GM23338 (cell line): Measurements from ENCODE around the gene GAS2. TPM values are rescaled to one million over a fixed set of nuclear protein-coding genes. Genes with fewer than 3 reads are reported as not detected.

Experiments used
- ATAC-seq: fragments of 200-7000 bp; cut with Tn5 transposase; 3 replicates; pipeline ENCODE4 v1.9.1; 2020
- DNase-seq: peaks from one replicate; pipeline ENCODE4 v3.0.0-alpha.2; 2015; ENCODE audit warnings: low spot score
- H2AFZ ChIP-seq: fragments of 200-600 bp; sonication (generic); 2 replicates; pipeline ENCODE4 v1.8.0; 2016; ENCODE audit warnings: antibody characterized with exemption, mild to moderate bottlenecking, moderate library complexity
- H3F3A ChIP-seq: fragments of 200-600 bp; sonication (generic); replicated peaks from 2 replicates; pipeline ENCODE4 v1.8.0; 2017; ENCODE audit warnings: antibody characterized with exemption, mixed run types, low read depth
- H3K27ac ChIP-seq: fragments of 200-600 bp; sonication (generic); 2 replicates; pipeline ENCODE4 v1.6.1; 2016; ENCODE audit warnings: low read depth
- H3K27me3 ChIP-seq: fragments of 200-600 bp; sonication (generic); 2 replicates; pipeline ENCODE4 v1.8.0; 2016; ENCODE audit warnings: mild to moderate bottlenecking, mixed run types, moderate library complexity; ENCODE audit not compliant: insufficient read depth
- H3K36me3 ChIP-seq: fragments of 200-600 bp; sonication (generic); 2 replicates; pipeline ENCODE4 v1.8.0; 2016; ENCODE audit warnings: mild to moderate bottlenecking; ENCODE audit not compliant: insufficient read depth
- H3K4me1 ChIP-seq: fragments of 200-600 bp; sonication (generic); 2 replicates; pipeline ENCODE4 v1.8.0; 2016; ENCODE audit warnings: mild to moderate bottlenecking, moderate library complexity; ENCODE audit not compliant: insufficient read depth
- H3K4me2 ChIP-seq: fragments of 200-600 bp; sonication (generic); 2 replicates; pipeline ENCODE4 v1.7.1; 2017; ENCODE audit warnings: mixed run types
- H3K4me3 ChIP-seq: fragments of 200-600 bp; sonication (generic); 2 replicates; pipeline ENCODE4 v1.6.1; 2016; ENCODE audit warnings: mixed run types
- H3K79me2 ChIP-seq: fragments of 200-600 bp; sonication (generic); replicated peaks from 2 replicates; pipeline ENCODE4 v1.8.0; 2017; ENCODE audit warnings: mild to moderate bottlenecking; ENCODE audit not compliant: insufficient read depth
- H3K9me2 ChIP-seq: fragments of 200-600 bp; sonication (generic); 2 replicates; pipeline ENCODE4 v1.8.0; 2017; ENCODE audit not compliant: insufficient read depth
- H4K20me1 ChIP-seq: fragments of 200-600 bp; sonication (generic); replicated peaks from 2 replicates; pipeline ENCODE4 v1.8.0; 2017; ENCODE audit warnings: mild to moderate bottlenecking; ENCODE audit not compliant: insufficient read depth
- H3K27ac Mint-ChIP-seq: 2 replicates; pipeline ENCODE4 v1.8.0; 2020; ENCODE audit warnings: inconsistent platforms, mild to moderate bottlenecking, moderate library complexity, mixed read lengths
- H3K27me3 Mint-ChIP-seq: 3 replicates; pipeline ENCODE4 v1.8.0; 2022; ENCODE audit warnings: low read depth, mild to moderate bottlenecking, moderate library complexity, mixed read lengths, inconsistent platforms; ENCODE audit not compliant: insufficient read depth, poor library complexity
- H3K36me3 Mint-ChIP-seq: 3 replicates; pipeline ENCODE4 v1.8.0; 2021; ENCODE audit warnings: low read depth, mild to moderate bottlenecking, inconsistent platforms, moderate library complexity, mixed read lengths
- H3K4me1 Mint-ChIP-seq: 3 replicates; pipeline ENCODE4 v1.8.0; 2020; ENCODE audit warnings: mild to moderate bottlenecking, inconsistent platforms, mixed read lengths
- H3K4me3 Mint-ChIP-seq: 3 replicates; pipeline ENCODE4 v1.8.0; 2021; ENCODE audit warnings: moderate library complexity, mild to moderate bottlenecking, inconsistent platforms, mixed read lengths
- H3K9me3 Mint-ChIP-seq: 3 replicates; pipeline ENCODE4 v1.8.0; 2020; ENCODE audit warnings: moderate library complexity, mild to moderate bottlenecking, inconsistent platforms, mixed read lengths
- CREB1 ChIP-seq: fragments of 250-450 bp; sonication (Bioruptor Pico); IDR thresholded peaks from 2 replicates; pipeline ENCODE4 v1.5.0; 2020; ENCODE audit warnings: low read depth, mild to moderate bottlenecking, moderate library complexity
- EZH2 ChIP-seq: fragments of 200-600 bp; sonication (generic); IDR thresholded peaks from one replicate; pipeline ENCODE4 v1.8.0; 2017; ENCODE audit warnings: antibody characterized with exemption, mild to moderate bottlenecking, low read depth; ENCODE audit not compliant: unreplicated experiment
- EZH2phosphoT487 ChIP-seq: fragments of 200-600 bp; sonication (generic); IDR thresholded peaks from one replicate; pipeline ENCODE4 v1.8.1; 2018; ENCODE audit warnings: antibody characterized with exemption; ENCODE audit not compliant: unreplicated experiment
- JUNB ChIP-seq: IDR thresholded peaks from one replicate; pipeline ENCODE4 v1.6.1; 2016; ENCODE audit warnings: antibody characterized with exemption; ENCODE audit not compliant: unreplicated experiment
- NANOG ChIP-seq: IDR thresholded peaks from 2 replicates; pipeline ENCODE4 v1.6.1; 2016; ENCODE audit warnings: antibody characterized with exemption, borderline replicate concordance
- POLR2AphosphoS5 ChIP-seq: IDR thresholded peaks from 2 replicates; pipeline ENCODE4 v1.6.1; 2016; ENCODE audit warnings: antibody characterized with exemption, low read depth
- STAT1 ChIP-seq: IDR thresholded peaks from one replicate; pipeline ENCODE4 v1.6.1; 2016; ENCODE audit warnings: antibody characterized with exemption; ENCODE audit not compliant: unreplicated experiment
- ZNF114 ChIP-seq: fragments of 250-450 bp; sonication (Bioruptor Pico); IDR thresholded peaks from 2 replicates; pipeline ENCODE4 v1.5.0; 2020; ENCODE audit warnings: mild to moderate bottlenecking, moderate library complexity
- ZNF331 ChIP-seq: fragments of 250-450 bp; sonication (Bioruptor Pico); IDR thresholded peaks from 2 replicates; pipeline ENCODE4 v1.5.0; 2020; ENCODE audit warnings: low read depth, mild to moderate bottlenecking, moderate library complexity
- polyA plus RNA-seq: library from polyadenylated mRNA; unstranded; fragments of >200 nt; fragmentation: Nextera tagmentation; extraction: Ambion mirVana; gene quantifications from 2 replicates; pipeline ENCODE4 v1.2.1, GENCODE V29; 2016
- total RNA-seq: library from RNA; depleted of rRNA; stranded (reverse); fragments of >200 nt; shearing (Covaris generic); gene quantifications from 2 replicates; pipeline ENCODE4 v1.2.3, GENCODE V29; 2014
- TF ChIP-seq, protein P1 (sequence below), 2 experiments: fragments of 200-600 bp in 1 of 2; sonication (generic) in 1 of 2; conservative IDR thresholded peaks; 2 replicates each; pipeline versions ENCODE4 v1.5.1 to v1.6.1; 2016 to 2017; ENCODE audit warnings: antibody characterized with exemption in 2 of 2, low read depth in 2 of 2, mild to moderate bottlenecking in 2 of 2, moderate library complexity in 1 of 2
- TF ChIP-seq, protein P2 (sequence below): IDR thresholded peaks from one replicate; pipeline ENCODE4 v1.6.1; 2018; ENCODE audit warnings: antibody characterized with exemption; ENCODE audit not compliant: unreplicated experiment
- TF ChIP-seq, protein P3 (sequence below): IDR thresholded peaks from 2 replicates; pipeline ENCODE4 v1.6.1; 2016; ENCODE audit warnings: antibody characterized with exemption
- TF ChIP-seq, protein P4 (sequence below): fragments of 250-450 bp; sonication (Bioruptor Pico); IDR thresholded peaks from 2 replicates; pipeline ENCODE4 v1.5.0; 2020; ENCODE audit warnings: mild to moderate bottlenecking, moderate library complexity

GAS2 gene
- total and polyA plus RNA-seq, 2 experiments from 2014 or later, result 2.6 to 6.7 TPM

DNA sequence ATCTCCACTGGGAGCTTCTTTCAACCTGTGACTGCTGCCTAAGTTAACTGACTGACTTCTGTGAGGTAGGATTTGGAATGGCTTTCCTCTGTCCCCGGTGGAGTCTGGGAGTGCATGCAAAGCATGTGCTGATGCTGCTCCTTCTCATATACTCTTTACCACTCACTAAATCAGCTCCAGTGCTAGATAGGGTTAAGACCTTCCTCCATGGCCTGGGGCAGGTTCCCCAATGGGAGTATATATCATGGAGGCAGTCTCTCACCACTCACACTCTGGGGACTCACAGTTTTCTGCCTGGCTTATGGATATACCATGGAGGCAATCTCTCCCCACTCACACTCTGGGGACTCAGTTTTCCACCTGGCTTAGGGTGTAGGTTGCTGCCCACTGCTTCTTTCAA lies 30.7 kb upstream of the GAS2 start:
- Mint-ChIP-seq H3K4me1 (peaks cover 38% of the 10 kb centered on the region), H3K27me3 (peaks cover 5% of the 10 kb centered on the region), H3K27ac (no peak overlapping the region), H3K36me3 (no peaks in the 10 kb centered on the region), H3K4me3 (no peak overlapping the region), H3K9me3 (no peaks in the 10 kb centered on the region)
- no peak overlapping the region for H3K4me3 ChIP-seq
- H3K4me1 ChIP-seq, result peaks cover 21% of the 10 kb centered on the region
- TF ChIP-seq, protein P1, sequence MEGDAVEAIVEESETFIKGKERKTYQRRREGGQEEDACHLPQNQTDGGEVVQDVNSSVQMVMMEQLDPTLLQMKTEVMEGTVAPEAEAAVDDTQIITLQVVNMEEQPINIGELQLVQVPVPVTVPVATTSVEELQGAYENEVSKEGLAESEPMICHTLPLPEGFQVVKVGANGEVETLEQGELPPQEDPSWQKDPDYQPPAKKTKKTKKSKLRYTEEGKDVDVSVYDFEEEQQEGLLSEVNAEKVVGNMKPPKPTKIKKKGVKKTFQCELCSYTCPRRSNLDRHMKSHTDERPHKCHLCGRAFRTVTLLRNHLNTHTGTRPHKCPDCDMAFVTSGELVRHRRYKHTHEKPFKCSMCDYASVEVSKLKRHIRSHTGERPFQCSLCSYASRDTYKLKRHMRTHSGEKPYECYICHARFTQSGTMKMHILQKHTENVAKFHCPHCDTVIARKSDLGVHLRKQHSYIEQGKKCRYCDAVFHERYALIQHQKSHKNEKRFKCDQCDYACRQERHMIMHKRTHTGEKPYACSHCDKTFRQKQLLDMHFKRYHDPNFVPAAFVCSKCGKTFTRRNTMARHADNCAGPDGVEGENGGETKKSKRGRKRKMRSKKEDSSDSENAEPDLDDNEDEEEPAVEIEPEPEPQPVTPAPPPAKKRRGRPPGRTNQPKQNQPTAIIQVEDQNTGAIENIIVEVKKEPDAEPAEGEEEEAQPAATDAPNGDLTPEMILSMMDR (conservative IDR thresholded peaks at IDR 0.05; ENCODE audit: low read depth in 2 of 2), result no peak
- TF ChIP-seq JUNB (no peak), CREB1 (no peak), NANOG (no peak), ZNF331 (CRISPR knock-in tag) (no peak), ZNF114 (CRISPR knock-in tag) (no peak), POLR2AphosphoS5 (no peak), EZH2 (no peak), EZH2phosphoT487 (no peak), STAT1 (no peak)
- TF ChIP-seq, protein P2, sequence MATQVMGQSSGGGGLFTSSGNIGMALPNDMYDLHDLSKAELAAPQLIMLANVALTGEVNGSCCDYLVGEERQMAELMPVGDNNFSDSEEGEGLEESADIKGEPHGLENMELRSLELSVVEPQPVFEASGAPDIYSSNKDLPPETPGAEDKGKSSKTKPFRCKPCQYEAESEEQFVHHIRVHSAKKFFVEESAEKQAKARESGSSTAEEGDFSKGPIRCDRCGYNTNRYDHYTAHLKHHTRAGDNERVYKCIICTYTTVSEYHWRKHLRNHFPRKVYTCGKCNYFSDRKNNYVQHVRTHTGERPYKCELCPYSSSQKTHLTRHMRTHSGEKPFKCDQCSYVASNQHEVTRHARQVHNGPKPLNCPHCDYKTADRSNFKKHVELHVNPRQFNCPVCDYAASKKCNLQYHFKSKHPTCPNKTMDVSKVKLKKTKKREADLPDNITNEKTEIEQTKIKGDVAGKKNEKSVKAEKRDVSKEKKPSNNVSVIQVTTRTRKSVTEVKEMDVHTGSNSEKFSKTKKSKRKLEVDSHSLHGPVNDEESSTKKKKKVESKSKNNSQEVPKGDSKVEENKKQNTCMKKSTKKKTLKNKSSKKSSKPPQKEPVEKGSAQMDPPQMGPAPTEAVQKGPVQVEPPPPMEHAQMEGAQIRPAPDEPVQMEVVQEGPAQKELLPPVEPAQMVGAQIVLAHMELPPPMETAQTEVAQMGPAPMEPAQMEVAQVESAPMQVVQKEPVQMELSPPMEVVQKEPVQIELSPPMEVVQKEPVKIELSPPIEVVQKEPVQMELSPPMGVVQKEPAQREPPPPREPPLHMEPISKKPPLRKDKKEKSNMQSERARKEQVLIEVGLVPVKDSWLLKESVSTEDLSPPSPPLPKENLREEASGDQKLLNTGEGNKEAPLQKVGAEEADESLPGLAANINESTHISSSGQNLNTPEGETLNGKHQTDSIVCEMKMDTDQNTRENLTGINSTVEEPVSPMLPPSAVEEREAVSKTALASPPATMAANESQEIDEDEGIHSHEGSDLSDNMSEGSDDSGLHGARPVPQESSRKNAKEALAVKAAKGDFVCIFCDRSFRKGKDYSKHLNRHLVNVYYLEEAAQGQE, result no peak
- TF ChIP-seq, protein P3, sequence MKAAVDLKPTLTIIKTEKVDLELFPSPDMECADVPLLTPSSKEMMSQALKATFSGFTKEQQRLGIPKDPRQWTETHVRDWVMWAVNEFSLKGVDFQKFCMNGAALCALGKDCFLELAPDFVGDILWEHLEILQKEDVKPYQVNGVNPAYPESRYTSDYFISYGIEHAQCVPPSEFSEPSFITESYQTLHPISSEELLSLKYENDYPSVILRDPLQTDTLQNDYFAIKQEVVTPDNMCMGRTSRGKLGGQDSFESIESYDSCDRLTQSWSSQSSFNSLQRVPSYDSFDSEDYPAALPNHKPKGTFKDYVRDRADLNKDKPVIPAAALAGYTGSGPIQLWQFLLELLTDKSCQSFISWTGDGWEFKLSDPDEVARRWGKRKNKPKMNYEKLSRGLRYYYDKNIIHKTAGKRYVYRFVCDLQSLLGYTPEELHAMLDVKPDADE, result no peak
- TF ChIP-seq, protein P4, sequence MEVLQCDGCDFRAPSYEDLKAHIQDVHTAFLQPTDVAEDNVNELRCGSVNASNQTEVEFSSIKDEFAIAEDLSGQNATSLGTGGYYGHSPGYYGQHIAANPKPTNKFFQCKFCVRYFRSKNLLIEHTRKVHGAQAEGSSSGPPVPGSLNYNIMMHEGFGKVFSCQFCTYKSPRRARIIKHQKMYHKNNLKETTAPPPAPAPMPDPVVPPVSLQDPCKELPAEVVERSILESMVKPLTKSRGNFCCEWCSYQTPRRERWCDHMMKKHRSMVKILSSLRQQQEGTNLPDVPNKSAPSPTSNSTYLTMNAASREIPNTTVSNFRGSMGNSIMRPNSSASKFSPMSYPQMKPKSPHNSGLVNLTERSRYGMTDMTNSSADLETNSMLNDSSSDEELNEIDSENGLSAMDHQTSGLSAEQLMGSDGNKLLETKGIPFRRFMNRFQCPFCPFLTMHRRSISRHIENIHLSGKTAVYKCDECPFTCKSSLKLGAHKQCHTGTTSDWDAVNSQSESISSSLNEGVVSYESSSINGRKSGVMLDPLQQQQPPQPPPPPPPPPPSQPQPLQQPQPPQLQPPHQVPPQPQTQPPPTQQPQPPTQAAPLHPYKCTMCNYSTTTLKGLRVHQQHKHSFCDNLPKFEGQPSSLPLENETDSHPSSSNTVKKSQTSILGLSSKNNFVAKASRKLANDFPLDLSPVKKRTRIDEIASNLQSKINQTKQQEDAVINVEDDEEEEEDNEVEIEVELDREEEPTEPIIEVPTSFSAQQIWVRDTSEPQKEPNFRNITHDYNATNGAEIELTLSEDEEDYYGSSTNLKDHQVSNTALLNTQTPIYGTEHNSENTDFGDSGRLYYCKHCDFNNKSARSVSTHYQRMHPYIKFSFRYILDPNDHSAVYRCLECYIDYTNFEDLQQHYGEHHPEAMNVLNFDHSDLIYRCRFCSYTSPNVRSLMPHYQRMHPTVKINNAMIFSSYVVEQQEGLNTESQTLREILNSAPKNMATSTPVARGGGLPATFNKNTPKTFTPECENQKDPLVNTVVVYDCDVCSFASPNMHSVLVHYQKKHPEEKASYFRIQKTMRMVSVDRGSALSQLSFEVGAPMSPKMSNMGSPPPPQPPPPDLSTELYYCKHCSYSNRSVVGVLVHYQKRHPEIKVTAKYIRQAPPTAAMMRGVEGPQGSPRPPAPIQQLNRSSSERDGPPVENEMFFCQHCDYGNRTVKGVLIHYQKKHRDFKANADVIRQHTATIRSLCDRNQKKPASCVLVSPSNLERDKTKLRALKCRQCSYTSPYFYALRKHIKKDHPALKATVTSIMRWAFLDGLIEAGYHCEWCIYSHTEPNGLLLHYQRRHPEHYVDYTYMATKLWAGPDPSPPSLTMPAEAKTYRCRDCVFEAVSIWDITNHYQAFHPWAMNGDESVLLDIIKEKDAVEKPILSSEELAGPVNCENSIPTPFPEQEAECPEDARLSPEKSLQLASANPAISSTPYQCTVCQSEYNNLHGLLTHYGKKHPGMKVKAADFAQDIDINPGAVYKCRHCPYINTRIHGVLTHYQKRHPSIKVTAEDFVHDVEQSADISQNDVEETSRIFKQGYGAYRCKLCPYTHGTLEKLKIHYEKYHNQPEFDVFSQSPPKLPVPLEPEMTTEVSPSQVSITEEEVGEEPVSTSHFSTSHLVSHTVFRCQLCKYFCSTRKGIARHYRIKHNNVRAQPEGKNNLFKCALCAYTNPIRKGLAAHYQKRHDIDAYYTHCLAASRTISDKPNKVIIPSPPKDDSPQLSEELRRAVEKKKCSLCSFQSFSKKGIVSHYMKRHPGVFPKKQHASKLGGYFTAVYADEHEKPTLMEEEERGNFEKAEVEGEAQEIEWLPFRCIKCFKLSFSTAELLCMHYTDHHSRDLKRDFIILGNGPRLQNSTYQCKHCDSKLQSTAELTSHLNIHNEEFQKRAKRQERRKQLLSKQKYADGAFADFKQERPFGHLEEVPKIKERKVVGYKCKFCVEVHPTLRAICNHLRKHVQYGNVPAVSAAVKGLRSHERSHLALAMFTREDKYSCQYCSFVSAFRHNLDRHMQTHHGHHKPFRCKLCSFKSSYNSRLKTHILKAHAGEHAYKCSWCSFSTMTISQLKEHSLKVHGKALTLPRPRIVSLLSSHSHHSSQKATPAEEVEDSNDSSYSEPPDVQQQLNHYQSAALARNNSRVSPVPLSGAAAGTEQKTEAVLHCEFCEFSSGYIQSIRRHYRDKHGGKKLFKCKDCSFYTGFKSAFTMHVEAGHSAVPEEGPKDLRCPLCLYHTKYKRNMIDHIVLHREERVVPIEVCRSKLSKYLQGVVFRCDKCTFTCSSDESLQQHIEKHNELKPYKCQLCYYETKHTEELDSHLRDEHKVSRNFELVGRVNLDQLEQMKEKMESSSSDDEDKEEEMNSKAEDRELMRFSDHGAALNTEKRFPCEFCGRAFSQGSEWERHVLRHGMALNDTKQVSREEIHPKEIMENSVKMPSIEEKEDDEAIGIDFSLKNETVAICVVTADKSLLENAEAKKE (CRISPR knock-in tag), result no peak
- 0 out of 2 replicates have a peak overlapping the region, but pooled peaks have one; percentile 21 for H3K4me2 ChIP-seq
- 0 out of 2 replicates have a peak overlapping the region, but pooled peaks have one; percentile 6 for H3K27ac ChIP-seq
- peaks cover 26% of the 10 kb centered on the region for H3K27me3 ChIP-seq
- H3K9me2 ChIP-seq, result peaks cover 7% of the 10 kb centered on the region; the same call in 1 of the 2 replicates
- no peak overlapping the region for H2AFZ ChIP-seq
- DNase-seq (peak; percentile 21), ATAC-seq (peak; percentile 54)
- no peaks in the 10 kb centered on the region for H4K20me1 ChIP-seq
- no peaks in the 10 kb centered on the region for H3K36me3 ChIP-seq
- no peaks in the 10 kb centered on the region for H3F3A ChIP-seq
- H3K79me2 ChIP-seq, result no peaks in the 10 kb centered on the region
